Subcutaneous adipose tissue (tissue), 4 donors: ENCODE data around the gene RASGRF2. TPM values are rescaled to one million over a fixed set of nuclear protein-coding genes. Genes with fewer than 3 reads are reported as not detected.

Experiments
- total RNA-seq, 4 donors: library from RNA; depleted of rRNA; stranded (reverse); fragments of >200 nt; gene quantifications; one replicate each; pipeline ENCODE4 v1.1.0, GENCODE V29; 2016
- TF ChIP-seq, protein P1 (sequence below): fragments of 450-650 bp; IDR thresholded peaks from one replicate; pipeline ENCODE4 v1.5.1; 2016; ENCODE audit warnings: low read depth, mild to moderate bottlenecking, control low read depth, antibody characterized with exemption, moderate library complexity

Gene RASGRF2
- total RNA-seq, 4 donors from 2014 or later = 6.6 to 34.9 (median 20.2) TPM

DNA sequence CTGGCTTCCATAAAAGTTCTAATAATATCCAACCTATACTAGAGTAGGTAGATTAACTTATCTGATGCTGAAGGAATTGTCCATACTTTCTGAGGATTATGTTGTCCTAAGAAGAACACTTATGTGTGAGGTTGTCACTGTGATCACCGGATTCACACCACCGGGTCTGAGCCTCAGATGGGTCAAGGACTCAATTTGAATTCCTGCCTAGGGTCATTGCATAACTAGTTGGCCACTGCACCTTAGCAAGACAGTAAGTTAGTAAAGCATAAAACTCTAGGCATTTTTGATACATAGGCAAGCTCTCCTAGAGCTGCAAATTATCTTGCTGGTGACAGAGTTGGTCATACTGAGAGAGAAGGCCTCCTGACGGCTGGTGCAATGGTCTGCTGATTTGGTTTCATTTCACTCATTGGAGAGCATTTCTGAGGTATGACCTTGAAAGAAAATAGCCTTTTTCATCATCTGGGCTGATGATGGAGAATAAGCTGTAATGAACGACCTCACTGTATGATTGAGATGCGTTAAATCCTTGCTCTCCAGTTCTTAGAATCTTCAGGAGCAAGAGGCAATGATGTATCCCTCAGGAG lies 200.9 kb downstream of the RASGRF2 start:
- TF ChIP-seq, protein P1, sequence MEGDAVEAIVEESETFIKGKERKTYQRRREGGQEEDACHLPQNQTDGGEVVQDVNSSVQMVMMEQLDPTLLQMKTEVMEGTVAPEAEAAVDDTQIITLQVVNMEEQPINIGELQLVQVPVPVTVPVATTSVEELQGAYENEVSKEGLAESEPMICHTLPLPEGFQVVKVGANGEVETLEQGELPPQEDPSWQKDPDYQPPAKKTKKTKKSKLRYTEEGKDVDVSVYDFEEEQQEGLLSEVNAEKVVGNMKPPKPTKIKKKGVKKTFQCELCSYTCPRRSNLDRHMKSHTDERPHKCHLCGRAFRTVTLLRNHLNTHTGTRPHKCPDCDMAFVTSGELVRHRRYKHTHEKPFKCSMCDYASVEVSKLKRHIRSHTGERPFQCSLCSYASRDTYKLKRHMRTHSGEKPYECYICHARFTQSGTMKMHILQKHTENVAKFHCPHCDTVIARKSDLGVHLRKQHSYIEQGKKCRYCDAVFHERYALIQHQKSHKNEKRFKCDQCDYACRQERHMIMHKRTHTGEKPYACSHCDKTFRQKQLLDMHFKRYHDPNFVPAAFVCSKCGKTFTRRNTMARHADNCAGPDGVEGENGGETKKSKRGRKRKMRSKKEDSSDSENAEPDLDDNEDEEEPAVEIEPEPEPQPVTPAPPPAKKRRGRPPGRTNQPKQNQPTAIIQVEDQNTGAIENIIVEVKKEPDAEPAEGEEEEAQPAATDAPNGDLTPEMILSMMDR = no peak

DNA sequence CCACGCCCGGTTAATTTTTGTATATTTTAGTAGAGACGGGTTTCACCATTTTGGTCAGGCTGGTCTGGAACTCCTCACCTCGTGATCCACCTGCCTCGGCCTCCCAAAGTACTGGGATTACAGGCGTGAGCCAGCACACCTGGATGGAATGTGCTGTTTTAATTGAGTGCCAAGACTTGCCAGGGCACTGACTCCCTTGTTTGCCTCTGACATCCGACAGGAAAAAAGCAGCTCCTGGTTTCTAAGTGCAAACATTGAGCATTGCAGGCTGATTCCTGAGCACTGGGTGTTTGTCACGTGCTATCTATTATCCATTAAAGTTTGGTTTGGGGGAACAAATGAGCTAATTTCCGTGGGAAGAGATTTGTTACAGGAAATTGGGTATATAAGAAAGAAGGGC lies 202.3 kb downstream of the RASGRF2 start:
- TF ChIP-seq, protein P1 = no peak

DNA sequence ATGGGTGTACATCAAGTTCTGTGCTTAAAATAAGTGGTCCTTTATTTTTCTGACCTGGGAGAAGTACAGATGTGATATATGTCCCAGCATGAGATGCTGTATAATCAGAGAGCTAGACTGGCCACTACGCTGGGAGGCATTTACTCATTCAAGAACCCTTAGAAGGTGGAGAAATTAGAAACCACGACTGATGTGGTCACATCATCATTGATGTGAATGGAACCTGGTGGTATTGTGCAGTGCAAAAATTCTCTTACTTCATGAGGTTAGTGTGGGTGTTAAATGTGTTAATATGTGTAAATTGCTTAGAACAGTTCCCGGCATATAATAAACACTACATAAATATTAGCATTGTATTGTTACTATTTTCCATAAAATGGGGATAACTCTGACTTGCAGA lies 203.5 kb downstream of the RASGRF2 start:
- TF ChIP-seq, protein P1 = no peak

DNA sequence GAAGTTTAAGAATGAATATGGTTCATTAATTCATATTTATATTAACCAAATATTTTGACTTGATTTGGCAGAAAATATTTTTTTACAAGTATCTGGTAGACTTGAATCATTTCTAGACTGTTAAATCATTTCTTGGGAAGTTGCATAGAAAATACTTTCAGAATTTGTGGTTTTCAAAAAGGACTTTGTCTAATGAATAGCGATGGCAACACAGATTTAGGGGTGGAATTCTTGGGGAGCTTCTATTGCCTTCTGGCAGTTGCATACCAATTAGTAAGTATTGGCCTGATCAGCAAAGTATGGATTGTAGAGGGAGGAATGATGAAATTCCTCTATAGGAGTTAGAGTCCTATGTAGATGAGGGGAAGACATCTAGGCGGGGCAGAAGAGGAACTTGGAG lies 204.3 kb downstream of the RASGRF2 start:
- TF ChIP-seq, protein P1 = no peak

DNA sequence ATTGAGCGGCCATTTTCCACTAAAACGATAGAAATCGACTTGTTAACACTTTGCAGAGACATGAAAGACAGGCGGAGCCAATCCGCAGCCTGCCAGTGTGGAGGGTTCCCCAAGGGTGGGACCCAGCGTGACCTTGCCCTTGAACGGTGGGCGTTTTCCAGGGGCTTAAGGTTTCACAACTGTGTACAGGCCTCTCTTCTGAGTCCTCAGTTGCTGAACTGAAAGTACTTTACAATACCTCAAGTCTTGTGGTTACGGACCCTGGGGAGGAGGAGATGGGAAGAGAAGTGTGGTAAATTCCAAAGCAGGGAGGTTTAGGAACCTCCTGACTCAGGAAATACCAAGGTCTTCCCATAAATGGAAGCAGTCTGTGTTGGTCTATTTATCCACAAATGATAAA lies 204.8 kb downstream of the RASGRF2 start:
- TF ChIP-seq, protein P1 = no peak

DNA sequence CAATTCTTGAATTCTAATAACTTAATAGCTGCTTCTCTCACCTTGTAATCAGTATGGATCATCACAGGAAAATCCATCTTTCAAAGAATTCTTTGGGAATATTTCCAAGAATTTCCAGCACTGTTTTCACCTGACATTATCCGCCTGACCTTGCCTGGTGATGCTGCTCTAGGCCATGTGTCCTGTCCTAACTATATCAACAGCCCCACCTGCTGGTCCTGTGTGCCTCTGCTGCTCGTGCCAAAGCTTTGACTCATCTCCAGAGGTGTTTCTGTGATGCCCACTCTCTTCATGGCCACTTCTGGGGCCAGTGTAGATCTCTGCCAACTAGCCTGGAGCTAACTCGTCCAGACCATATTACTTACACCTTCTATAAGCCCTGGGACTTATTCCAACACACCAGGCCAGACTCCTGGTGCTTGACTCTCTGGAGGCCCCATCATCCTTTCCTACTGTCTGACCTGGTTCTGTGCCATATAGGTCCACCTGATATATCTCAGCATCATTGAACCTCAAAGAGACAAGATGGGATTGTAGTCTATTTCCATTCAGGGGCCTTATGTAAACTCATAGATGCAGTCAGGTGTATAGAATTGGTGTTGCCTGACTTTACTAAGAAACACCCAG lies 205.4 kb downstream of the RASGRF2 start:
- TF ChIP-seq, protein P1 = no peak

DNA sequence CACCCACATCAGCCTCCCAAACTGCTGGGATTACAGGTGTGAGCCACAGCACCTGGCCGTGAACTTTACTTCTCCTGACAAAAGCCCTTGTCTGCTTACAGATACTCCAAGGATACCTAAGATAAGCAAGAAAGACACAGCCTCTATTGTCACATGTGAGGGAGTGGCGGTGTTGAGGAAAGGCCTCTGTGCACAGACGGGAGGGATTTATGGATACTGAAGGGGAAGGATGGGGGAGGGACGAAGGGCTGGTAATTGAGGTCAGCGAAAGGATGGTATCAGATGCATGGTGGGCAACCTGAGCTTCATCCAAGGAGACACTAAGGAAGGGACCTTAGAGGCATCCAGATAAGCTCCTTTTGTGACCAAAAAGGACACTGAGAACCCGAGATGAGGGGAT lies 206.3 kb downstream of the RASGRF2 start:
- TF ChIP-seq, protein P1 = no peak
